ENCODE results near the gene HPCA.

Gene HPCA

DNA sequence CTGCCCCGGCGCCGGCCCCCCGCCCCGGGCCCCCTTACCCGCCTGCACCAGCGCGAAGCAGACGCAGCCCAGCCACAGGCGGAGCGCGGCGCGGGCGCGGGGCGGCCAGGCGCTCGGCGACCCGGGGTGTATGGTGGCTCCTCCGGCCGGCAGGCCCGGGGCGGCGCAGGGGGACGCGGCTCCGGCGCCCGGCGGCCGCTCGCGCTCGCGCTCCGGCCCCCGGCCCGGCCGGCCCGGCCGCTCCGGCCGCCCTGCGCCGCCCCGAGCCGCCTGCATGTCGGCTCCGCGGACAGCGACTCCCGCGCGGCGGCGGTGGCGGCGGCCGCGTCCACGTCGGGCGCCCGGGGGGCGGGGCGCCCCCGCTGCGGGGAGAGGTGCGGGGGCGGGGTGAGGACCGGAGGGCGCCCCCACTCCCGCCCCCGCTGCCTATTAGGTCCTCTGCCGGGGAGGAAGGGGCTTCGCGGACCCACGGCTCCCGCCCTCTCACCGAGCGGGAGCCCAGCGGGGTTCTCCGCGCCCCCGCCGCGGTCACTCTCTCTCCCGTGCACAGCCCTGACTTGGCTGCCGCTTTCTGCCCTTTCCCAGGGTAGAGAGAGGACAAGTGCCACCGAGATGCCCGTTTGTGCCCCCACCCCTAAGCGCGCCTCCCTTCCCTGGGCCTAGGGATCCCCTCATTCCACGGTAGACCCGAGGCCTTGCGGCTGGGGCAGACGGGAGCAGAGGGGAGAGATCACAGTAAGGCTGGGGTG, 15.5 kb upstream of the HPCA start, which contains the start of gene FNDC5:
Gene FNDC5 (minus strand): TSS at position 298 of the 749 bp plus-strand sequence.
- in situ Hi-C loops (cut with HindIII; ENCODE audit: low sequenced_read_pairs) = no loop called here

DNA sequence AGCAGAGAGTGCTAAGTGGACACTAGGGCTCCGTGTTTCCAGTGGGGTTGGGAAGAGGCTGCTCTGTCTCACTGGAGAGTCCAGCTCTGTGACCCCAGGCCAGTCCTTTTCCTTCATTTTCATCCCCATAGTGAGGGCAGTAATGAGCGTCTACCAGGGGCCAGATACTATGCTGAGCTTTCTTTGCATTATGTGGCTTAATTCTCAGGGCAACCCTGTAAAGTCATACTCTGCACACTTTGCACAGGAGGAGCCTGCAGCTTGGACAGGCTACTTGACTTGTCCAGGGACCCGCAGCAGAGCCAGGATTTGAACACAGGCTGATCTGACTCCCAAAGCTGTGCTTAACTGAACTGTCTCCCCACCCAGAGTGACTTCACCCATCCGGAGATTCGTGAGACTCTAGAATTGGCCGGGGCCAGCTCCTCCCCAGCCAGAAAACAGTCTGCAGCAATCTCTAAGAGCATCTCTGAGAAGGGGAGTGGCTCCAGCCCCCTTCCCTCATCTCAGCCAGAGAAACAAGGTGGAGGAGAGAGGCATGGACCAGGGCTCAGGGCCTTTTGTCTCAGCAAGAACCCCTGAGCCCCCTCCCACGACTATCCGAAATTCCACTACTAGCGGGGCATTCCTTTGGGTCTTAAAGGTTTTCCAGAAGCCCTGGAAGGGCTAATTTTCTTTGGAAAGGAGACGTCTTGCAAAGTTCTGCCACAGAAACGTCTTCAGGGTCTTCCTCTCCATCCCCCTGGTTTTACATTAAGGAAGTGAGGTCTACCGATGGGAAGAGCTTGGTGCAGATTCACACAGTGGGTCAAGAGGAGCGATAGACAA, 14.7 kb upstream of the HPCA start:
- in situ Hi-C loops (cut with HindIII; ENCODE audit: low sequenced_read_pairs) = no loop called here

DNA sequence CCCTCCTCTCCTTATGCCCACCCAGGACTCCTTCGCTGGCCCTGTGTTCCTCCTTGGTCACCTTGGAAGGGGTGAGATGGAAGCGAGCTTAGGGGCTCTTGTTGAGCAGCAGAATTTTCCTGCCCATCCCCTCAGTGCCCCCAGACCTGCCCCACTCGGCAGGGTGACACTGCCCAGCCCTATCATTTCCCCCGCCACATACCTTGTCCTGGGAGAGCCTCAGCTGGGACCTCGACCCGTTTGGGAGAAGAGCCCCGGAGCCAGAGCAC, 14.2 kb upstream of the HPCA start:
- in situ Hi-C loops (cut with HindIII; ENCODE audit: low sequenced_read_pairs) = no loop called here

DNA sequence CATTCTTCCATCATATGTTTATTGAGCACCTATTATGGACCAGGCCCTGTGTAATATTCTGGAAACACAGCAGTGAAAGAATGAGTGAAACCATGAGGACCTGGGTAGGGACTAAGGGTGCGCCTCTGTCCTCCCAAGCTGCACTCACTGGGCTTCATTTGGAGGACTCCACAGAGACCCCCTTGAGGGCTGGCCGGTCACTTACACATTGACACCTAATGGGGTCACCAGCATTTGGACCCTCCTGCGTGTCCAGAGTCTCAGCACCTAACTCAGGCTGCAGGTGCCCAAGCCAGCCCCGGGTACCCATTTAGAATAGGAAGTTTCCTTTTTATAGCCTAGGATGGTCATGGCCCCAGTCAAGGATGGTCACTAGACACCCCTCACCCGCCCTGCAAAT, 12.8 kb upstream of the HPCA start:
- in situ Hi-C loops (cut with HindIII; ENCODE audit: low sequenced_read_pairs) = no loop called here

DNA sequence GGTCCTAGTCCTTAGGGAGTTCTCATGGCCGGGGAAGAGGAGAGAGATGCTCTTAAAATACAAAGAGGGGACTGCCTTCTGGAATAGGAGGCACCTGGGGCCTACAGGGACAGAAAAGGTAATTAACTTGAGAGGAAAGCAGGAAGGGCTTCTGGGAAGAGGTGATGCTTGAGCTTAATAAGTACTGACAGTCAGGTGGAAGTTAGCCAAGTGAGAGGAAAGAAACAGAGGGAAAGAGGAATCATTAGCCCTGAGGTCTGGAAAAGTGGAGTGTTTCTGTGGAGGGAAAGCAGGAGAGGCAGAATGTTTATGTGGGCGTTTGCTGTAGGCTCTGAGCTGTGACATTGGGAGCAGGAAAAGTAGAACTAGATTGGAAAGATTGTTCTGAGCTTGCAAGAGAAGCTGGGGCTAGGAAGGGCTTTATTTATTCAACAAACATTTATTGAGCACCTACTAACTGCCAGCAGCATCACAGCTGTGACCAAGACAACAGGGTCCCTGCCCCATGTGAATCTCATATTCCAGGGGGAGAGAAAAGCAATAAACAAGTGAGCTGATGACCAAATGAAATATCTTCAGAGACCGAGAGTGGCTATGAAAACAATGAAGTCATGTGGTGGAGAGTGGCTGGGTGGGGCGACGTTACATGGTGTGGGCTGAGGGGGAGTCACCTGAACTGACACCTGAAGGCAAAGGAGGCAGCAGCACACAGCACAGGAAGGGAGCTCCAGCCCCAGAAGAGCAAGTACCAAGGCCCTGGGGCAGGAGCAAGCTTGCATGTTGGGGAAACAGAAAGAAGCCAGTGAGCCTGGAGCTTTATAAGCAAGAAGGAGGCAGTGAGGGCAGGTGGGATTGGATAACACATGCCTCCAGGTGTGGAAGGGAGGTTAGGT, 11.2 kb upstream of the HPCA start:
- in situ Hi-C loops (cut with HindIII; ENCODE audit: low sequenced_read_pairs) = loop anchor here (5.0 kb wide), 1 partner anchor 42 kb away; no protein-coding TSS in a partner anchor

DNA sequence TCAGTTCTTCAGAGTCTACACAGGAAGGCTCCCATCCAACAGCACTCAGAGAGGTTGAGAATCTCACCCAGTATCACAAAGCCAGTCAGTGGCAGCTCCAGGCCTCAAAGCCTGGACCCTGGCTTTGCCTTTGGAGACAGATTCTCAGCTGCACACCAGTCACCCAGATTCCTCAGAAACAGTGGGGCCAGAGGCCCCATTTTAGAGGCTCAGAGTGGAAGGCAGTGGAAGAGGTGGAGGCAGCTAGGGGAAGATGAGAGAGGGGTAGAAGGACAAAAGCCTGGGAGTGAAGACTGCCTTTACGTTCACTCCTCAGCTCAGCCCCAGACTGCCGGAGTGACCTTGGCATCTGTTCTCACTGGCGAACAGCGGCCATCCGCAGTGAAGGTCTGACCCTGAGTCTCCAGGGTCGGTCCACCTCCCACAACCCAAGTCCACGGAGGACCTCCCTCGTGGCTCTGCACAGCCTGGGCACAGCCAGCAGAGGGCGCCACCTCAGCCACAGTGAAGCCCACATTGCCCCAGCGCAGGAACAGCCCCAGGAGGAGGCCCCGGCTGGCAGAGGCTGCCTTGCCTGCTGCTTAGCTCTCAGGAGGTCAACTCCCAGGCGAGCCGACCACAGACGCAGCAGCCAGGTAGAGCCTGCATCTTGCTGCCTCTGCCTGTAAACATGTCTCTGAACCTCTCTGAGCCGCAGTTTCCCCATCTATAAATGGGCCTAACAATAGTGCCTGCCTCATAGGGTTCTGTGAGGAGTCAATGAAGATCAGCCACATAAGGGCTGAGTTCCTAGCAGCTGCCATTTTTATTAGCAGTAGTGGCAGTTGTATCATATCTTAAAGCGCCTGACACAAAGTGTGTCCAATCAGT, 9.7 kb upstream of the HPCA start:
- in situ Hi-C loops (cut with HindIII; ENCODE audit: low sequenced_read_pairs) = loop anchor here (5.0 kb wide), 1 partner anchor 41 kb away; no protein-coding TSS in a partner anchor

DNA sequence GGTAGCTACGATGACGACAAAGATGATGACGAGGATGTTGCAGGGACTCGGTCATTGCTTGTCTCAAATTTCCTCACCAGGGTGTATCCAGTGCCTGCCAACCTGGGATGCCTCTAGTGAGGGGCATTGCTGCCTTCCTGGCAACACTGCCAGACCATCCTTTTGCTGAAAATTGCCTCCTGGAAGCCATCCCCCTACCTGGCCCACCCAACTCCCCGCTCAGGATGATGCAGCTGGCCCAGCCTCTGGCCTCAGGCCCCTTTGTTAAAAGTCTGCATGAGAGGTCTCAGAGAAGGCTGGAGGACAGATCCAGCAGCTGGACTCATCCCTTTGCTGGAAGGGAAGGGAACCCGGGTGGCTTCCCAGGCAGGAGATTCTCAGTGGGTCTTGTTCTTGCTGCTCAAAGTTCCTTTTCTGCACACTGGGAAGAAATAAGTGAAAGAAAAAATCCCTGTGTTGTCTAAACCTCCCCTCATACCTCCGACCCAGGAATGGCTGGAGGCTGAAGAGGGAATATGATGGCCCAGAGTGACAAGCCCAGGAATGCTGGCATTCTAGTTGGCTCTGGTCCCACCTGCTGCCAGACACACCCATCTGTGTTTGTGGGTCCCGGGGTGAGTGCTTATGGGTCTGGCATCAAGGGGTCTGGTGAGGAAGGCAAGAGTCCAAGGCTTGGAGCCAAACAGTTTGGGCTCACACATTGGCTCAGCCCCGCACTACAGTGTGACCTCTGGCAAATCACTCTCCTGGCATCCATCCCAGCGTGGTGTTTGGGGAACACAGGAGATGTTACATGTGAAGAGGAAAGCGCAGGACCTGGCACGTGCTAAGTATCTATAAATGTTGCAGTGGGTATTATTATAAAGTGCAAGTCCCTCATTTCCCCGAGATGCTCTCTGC, 8.8 kb upstream of the HPCA start:
- in situ Hi-C loops (cut with HindIII; ENCODE audit: low sequenced_read_pairs) = loop anchor here (5.0 kb wide), 1 partner anchor 40 kb away; no protein-coding TSS in a partner anchor

DNA sequence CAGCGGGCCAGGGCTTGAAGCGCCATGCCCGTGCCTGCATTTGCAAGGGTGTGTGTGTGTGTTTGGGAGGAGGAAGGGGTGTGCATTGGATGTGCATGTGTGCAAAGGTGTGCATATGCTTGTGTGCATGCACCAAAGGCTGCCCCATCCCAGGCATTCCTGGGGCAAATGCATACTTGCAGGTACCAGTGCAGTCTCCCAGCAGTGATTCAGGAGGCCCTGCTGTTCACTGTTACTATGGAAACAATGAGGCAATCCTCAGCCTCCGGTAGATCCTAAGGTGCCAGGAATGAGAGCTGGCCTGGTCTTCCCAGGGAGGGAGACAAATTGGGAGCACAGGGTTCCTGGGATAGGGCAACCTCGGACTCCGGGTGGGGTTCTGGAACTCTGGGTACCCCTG, 8.1 kb upstream of the HPCA start:
- in situ Hi-C loops (cut with HindIII; ENCODE audit: low sequenced_read_pairs) = loop anchor here (5.0 kb wide), 1 partner anchor 39 kb away; no protein-coding TSS in a partner anchor

DNA sequence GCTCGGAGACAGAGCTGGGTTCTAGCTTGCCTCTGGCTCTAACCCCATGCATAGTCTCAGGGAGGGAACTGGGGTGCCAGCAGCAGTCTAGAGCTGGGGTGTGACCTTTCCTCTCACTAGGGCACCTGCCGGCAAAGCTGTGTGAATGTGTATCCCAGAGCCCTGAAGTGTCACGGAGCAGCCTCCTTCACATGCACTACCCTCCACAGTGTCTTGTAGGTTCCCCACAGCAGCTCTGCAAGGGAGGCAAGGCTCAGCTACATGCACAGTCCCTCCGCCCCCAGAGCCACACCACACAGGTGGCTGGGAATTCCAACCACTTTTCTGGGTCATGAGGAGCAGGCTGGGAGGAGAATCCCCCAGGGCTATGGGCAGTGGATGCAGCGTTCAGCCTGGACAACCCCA, 7.7 kb upstream of the HPCA start:
- in situ Hi-C loops (cut with HindIII; ENCODE audit: low sequenced_read_pairs) = loop anchor here (5.0 kb wide), 1 partner anchor 39 kb away; no protein-coding TSS in a partner anchor

DNA sequence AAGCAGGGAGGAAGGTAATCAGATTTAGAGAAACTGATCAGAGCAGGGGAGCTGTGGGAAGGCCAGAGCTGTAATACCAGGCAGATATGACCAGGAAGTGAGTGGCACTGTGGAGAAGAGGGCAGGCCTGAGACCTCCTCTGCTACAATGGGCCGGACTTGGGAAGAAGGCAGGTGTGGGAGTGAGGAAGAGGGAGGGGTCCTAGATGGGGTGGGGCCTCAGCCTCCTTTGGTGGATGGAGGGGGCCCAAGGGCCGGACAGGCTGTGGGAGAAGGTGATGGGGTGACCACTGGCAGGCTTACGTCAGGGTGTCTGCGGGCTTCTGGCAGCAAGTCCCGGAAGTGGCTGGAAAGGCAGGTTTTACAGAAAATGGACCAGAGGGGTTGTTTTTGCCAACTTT, 5.0 kb upstream of the HPCA start:
- in situ Hi-C loops (cut with HindIII; ENCODE audit: low sequenced_read_pairs) = no loop called here

DNA sequence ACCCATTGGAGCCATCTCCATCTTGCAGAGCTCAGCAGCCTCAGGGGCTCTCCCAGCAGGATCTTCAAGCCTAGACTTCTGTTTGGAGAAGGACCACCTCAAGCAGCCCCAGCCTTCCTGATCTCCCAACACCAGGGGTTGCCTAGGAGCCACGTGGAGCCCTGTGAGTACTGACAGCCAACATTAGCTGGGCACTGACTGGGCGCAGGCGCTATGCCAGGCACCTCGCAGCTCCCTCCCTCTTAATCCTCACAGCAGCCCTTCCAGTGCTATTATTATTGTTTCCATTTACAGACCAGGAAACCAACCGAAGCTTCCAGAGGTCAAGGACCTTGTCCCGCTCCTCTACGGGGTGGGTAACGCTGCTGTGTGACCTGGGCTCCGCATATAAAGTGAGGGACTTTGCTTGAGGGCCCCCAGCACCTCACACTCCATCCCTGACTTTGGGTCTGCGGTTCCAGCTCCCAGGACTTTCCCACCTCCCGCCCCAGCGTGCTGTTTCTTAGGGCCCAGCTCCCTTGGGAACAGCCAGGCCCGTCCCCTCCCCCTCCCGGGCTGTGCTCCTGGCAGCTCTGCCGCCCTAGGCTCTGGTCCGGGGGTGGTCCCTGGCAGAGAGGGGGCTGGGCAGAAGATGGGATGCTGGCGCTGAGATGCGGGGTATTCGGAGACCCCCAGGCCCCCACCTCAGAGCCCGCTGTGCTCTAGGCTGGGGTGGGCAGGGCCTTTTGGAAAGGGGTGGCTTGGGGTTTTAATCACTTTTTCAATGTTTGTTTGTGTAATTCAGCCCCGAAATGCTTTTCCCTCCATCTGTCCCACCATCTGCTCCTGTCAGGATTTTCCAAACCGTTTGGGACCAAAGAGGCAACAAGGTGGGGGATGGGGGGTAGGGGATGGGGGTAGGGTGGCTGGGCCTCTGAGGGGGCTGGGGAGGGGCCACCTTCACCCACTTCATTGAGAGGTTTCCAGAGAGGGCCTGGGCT, 4.1 kb upstream of the HPCA start:
- in situ Hi-C loops (cut with HindIII; ENCODE audit: low sequenced_read_pairs) = no loop called here

DNA sequence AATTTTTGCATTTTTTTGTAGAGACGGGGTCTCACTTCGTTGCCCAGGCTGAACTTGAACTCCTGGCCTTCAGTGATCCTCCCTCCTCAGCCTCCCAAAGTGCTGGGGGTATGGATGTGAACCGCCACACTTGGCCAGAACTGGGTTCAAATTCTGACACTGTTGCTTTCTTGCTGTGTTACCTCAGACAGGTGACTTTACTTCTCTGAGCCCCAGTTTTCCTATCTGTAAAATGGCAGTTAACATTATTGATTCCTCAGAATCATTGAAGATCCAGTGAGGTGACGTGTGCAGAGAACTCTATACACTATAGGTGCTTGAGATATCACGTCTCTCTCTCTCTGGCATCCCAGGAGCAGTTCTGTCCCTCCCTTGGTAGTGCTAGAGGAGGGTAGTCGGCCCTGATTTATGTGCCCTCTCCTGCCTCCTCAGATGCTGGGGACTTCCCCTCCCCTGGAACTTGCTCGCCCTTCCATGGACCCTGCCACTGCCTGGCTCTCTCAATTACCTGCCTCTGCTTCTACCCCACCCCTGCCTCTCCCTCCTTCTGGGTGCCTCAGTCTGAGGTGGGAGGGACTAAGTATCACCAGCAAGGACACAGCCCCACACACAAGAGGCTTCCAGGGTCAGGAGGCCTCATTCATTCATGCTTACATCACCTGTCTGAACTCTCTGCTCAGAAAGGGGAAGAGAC, 2.8 kb upstream of the HPCA start:
- in situ Hi-C loops (cut with HindIII; ENCODE audit: low sequenced_read_pairs) = no loop called here

DNA sequence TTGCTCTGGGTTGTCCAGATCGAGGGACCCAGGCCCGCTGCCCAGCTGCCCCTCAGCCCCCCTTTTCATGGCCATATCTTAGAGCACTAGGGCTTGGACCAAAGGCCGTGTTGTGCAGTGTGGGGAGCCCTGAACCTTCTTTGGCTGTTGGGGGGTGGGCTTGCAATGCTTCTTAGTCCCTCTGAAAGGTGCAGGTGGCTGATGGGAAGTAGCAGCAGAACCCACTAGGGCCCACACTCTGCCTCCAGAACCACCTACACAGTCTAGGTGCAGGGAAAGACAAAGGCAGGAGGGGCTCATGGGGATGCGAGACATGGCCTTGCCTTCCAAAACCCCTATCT, 2.3 kb upstream of the HPCA start:
- in situ Hi-C loops (cut with HindIII; ENCODE audit: low sequenced_read_pairs) = no loop called here

DNA sequence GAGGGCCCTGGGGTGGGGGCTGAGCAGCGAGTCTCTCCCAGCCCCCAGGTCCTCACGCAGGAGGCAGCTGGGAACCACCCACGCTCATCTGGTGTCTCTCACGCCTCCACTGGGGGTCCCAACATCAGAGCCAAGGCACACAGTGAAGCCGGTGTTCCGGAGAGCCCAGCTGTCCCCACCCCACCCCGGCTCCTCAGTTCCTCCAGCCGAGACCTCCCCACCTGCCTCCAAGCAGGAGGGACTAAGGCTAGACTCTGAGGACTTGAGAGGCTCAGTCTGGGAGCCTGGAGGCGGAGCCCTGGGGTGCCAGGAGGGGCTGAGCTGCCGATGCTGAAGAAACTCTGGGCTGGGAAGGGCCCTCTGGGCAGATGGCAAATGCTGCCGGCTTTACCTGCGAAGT, 1.6 kb upstream of the HPCA start:
- in situ Hi-C loops (cut with HindIII; ENCODE audit: low sequenced_read_pairs) = no loop called here

DNA sequence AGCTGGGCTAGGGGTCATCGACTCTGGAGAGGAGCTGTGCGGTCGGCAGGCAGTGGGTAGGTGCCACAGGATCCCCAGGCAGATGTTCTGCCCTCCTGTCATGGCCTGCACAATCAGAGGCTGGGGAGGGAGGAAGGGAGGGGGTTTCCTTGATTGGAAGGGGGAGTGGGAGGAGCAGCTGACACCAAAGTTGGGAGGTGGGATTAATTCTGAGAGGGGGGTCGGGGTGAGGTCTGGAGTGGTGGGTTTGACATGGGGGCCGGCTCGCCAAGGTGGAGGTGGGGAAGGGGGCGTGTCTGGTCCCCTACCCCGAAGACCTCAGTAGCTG, 651 bp upstream of the HPCA start:
- in situ Hi-C loops (cut with HindIII; ENCODE audit: low sequenced_read_pairs) = no loop called here

DNA sequence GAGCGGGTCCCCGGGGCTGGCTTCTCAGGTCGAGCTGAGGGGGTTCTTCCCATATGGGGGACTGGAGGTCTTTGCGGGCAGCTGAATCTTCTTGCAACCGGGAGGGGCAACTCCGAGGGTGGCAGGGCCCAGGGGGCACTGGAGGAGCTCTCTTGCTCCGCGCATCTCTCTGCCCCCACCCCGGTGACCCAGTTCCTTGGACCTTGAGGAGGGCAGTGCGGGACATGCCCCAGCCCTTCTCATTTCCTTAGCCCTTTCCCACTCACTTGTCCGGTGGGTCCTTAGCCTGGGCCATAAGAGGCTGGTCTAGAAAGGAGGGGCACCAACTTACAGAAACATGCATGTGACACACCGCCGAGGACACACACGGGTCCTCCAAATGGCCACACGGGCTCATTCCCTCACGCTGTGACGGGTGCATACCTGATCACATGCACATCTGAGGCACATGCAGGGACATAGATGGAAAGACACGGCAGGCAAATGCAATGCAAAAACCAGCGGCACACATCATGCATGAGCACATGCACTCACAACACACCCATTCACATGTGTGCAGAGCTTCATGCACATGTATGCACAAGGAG, 630 bp downstream of the HPCA start:
- in situ Hi-C loops (cut with HindIII; ENCODE audit: low sequenced_read_pairs) = no loop called here

DNA sequence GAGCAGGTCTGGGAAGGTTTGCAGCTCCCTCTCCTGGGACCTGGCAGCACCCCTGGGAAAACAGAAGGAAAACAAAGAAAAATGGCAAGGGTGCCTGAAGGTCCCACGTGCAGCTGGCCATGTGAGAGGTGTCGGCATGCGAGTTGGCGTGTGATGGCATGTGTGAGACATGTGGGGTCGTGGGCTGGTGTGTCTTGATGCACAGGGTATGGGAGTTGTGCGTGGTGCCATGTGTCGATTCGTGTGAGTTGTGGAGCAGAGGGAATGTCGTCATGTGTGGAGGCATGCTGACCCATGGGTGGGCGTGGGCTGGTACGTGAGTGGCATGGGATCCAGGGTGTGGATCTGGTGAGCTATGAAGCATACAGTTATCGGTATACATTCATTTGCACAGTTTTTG, 1.3 kb downstream of the HPCA start:
- in situ Hi-C loops (cut with HindIII; ENCODE audit: low sequenced_read_pairs) = no loop called here

All from endothelial cell of hepatic sinusoid (primary cell).